Pons (tissue), 1 donor: ENCODE measurements around the gene SNTG2.

Experiments
- DNase-seq: peaks from one replicate; pipeline ENCODE4 v3.0.0-alpha.2; 2016; ENCODE audit warnings: low spot score

Gene SNTG2

GRCh38 chr2:1147873-1148612 lies 197.4 kb downstream of the SNTG2 start:
- DNase-seq = no peak

GRCh38 chr2:1150724-1151511 lies 200.3 kb downstream of the SNTG2 start:
- DNase-seq = no peak

GRCh38 chr2:1152375-1152774 lies 201.7 kb downstream of the SNTG2 start:
- DNase-seq = no peak

- no peak for DNase-seq
Measured at GRCh38 chr2:1153920-1154319, 203.3 kb downstream of the SNTG2 start.

- DNase-seq = no peak
Measured at GRCh38 chr2:1154710-1155594, 204.3 kb downstream of the SNTG2 start.

GRCh38 chr2:1156059-1156458 lies 205.4 kb downstream of the SNTG2 start:
- DNase-seq = no peak

GRCh38 chr2:1156531-1156930 lies 205.9 kb downstream of the SNTG2 start:
- DNase-seq = no peak

- DNase-seq = no peak
Measured at GRCh38 chr2:1157107-1157506, 206.5 kb downstream of the SNTG2 start.

- DNase-seq = no peak
Measured at GRCh38 chr2:1159013-1159412, 208.4 kb downstream of the SNTG2 start.

GRCh38 chr2:1162246-1162645 lies 211.6 kb downstream of the SNTG2 start:
- DNase-seq = no peak

GRCh38 chr2:1162768-1163584 lies 212.3 kb downstream of the SNTG2 start:
- DNase-seq = no peak

- no peak for DNase-seq
Measured at GRCh38 chr2:1166976-1167375, 216.3 kb downstream of the SNTG2 start.

GRCh38 chr2:1168846-1169245 lies 218.2 kb downstream of the SNTG2 start:
- no peak for DNase-seq

- DNase-seq = no peak
Measured at GRCh38 chr2:1169291-1169949, 218.8 kb downstream of the SNTG2 start.

GRCh38 chr2:1170241-1170640 lies 219.6 kb downstream of the SNTG2 start:
- DNase-seq = no peak

GRCh38 chr2:1170711-1171110 lies 220.1 kb downstream of the SNTG2 start:
- DNase-seq = no peak

GRCh38 chr2:1173528-1173927 lies 222.9 kb downstream of the SNTG2 start:
- no peak for DNase-seq

- DNase-seq = no peak
Measured at GRCh38 chr2:1181893-1182292, 231.2 kb downstream of the SNTG2 start.

GRCh38 chr2:1183300-1183699 lies 232.7 kb downstream of the SNTG2 start:
- no peak for DNase-seq

GRCh38 chr2:1186421-1186820 lies 235.8 kb downstream of the SNTG2 start:
- DNase-seq = no peak

GRCh38 chr2:1187189-1187588 lies 236.5 kb downstream of the SNTG2 start:
- no peak for DNase-seq
